ENCODE results near the gene TAS2R20.
"Not testable (repeated sequence)": the region's sequence is repeated elsewhere in the genome, so short reads cannot be mapped to it uniquely, and the experiment has no call there.

Gene TAS2R20

GRCh38 chr12:10998204-10998603 lies at the start of gene TAS2R20:
Gene TAS2R20 (minus strand): TSS chr12:10998304. CDS start chr12:10997875, 429 bp downstream.
- DNase-seq, result no peak

- DNase-seq, result not testable (repeated sequence)
Observed at GRCh38 chr12:11041366-11041765, 43.3 kb upstream of the TAS2R20 start.

GRCh38 chr12:11040162-11040561 lies 42.1 kb upstream of the TAS2R20 start:
- DNase-seq, result no peak

GRCh38 chr12:11039171-11039570 lies 41.1 kb upstream of the TAS2R20 start:
- no peak for DNase-seq

GRCh38 chr12:11033959-11034358 lies 35.9 kb upstream of the TAS2R20 start:
- not testable (repeated sequence) for DNase-seq

- no peak for DNase-seq
Observed at GRCh38 chr12:11031307-11031706, 33.2 kb upstream of the TAS2R20 start, which contains the start of gene TAS2R31. Gene TAS2R31 (minus strand): TSS chr12:11031407. CDS start chr12:11031335, 72 bp downstream.

- no peak for DNase-seq
Observed at GRCh38 chr12:11026118-11026517, 28.0 kb upstream of the TAS2R20 start.

- no peak for DNase-seq
Observed at GRCh38 chr12:11023387-11023786, 25.3 kb upstream of the TAS2R20 start.

- DNase-seq, result no peak
Observed at GRCh38 chr12:11022520-11022919, 24.4 kb upstream of the TAS2R20 start, which contains the start of gene TAS2R19. Gene TAS2R19 (minus strand): TSS chr12:11022620. CDS start chr12:11022571, 49 bp downstream.

- DNase-seq, result no peak
Observed at GRCh38 chr12:11016937-11017336, 18.8 kb upstream of the TAS2R20 start.

- DNase-seq, result no peak
Observed at GRCh38 chr12:11015775-11016430, 17.8 kb upstream of the TAS2R20 start.

GRCh38 chr12:11014234-11014633 lies 16.1 kb upstream of the TAS2R20 start:
- DNase-seq, result no peak

GRCh38 chr12:11007608-11008007 lies 9.5 kb upstream of the TAS2R20 start:
- DNase-seq, result no peak

- no peak for DNase-seq
Observed at GRCh38 chr12:10994307-10994706, 3.8 kb downstream of the TAS2R20 start.

GRCh38 chr12:10989107-10989506 lies 9.0 kb downstream of the TAS2R20 start:
- no peak for DNase-seq

- DNase-seq, result no peak
Observed at GRCh38 chr12:10986812-10987211, 11.3 kb downstream of the TAS2R20 start, which contains the start of gene TAS2R50. Gene TAS2R50 (minus strand): TSS chr12:10986912. CDS start chr12:10986860, 52 bp downstream.

- no peak for DNase-seq
Observed at GRCh38 chr12:10982244-10982643, 15.9 kb downstream of the TAS2R20 start.

- DNase-seq, result no peak
Observed at GRCh38 chr12:10974965-10975364, 23.1 kb downstream of the TAS2R20 start.

GRCh38 chr12:10968765-10969456 lies 29.2 kb downstream of the TAS2R20 start:
- DNase-seq, result no peak

GRCh38 chr12:10967409-10967808 lies 30.7 kb downstream of the TAS2R20 start:
- DNase-seq, result no peak

- DNase-seq, result no peak
Observed at GRCh38 chr12:10966314-10966713, 31.8 kb downstream of the TAS2R20 start.

GRCh38 chr12:10965476-10965875 lies 32.6 kb downstream of the TAS2R20 start:
- no peak for DNase-seq

- no peak for DNase-seq
Observed at GRCh38 chr12:10960211-10960610, 37.9 kb downstream of the TAS2R20 start.

- DNase-seq, result no peak
Observed at GRCh38 chr12:10959804-10960203, 38.3 kb downstream of the TAS2R20 start.
